Activated CD8-positive, alpha-beta memory T cell treated with anti-CD3 and anti-CD28 coated beads, Interleukin-2, amount 50 U/mL, for 1 hour (primary cell): ENCODE results near the gene SIRT7.
"Not testable (repeated sequence)": the region's sequence is repeated elsewhere in the genome, so short reads cannot be mapped to it uniquely, and the experiment has no call there.

Source experiments
- DNase-seq: peaks from one replicate; pipeline ENCODE4 v3.0.0-alpha.2; 2020; ENCODE audit errors: extremely low read depth

SIRT7 gene

DNA sequence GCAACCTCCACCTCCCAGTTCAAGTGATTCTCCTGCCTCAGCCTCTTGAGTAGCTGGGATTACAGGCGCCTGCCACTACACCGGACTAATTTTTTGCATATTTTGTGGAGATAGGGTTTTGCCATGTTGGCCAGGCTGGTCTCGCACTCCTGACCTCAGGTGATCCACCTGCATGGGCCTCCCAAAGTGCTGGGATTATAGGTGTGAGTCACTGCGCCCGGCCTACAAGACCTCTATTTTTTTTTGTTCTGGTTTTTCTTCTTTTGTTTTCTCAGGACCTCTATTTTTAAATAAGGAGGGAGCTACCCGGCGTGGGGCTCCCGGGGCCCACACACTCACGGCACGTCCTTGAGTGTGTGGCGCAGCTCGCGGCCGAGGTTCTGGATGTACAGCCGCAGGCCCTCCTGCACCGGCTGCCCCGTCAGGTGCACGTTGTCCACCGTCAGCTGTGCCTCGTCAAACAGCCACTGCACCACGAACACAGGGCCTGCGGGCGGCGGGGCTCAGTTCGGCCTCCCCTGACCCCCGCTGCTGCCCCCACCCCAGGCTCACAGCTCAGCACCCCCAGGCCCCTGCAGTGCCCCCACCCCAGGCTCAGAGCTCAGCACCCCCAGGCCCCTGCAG lies 37.2 kb upstream of the SIRT7 start:
- DNase-seq, result no peak

DNA sequence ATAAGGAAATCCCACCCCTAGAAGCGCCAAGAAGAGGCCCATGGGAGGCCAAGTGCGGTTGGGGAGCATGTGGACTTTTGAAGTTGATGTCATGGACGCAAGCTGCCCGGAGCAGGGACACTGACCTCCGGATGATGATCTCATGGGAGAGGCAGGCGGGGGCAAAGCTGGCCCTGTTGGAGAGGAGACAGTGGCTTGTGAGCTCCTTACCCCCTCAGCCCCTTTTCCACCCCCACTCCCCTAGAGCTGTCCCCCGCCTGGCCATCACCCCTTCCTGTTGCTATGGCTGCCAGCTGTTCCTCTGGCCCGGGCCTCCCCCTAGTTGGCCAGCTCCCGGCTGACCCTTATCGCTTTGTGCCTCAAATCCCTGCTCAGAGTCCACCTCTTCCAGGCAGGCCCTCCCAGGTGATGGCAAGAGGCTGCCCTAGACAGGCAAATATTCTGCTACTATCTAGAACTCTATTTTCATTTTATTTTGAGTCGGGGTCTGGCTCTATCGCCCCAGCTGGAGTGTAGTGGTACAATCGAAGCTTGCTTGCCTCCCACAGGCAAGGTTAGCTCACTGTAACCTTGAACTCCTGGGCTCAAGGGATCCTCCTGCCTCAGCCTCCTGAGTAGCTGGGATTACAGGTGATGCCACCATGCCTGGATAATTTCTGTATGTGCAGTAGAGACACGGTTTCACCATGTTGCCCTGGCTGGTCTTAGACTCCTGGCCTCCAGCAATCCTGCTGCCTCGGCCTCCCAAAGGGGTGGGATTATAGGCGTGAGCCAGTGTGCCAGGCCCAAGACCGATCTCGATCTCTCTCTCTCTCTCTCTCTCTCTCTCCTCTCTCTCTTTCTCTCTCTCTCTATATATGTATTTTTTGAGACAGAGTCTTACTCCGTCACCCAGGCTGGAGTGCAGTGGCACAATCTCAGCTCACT lies 36.4 kb upstream of the SIRT7 start:
- no peak for DNase-seq

DNA sequence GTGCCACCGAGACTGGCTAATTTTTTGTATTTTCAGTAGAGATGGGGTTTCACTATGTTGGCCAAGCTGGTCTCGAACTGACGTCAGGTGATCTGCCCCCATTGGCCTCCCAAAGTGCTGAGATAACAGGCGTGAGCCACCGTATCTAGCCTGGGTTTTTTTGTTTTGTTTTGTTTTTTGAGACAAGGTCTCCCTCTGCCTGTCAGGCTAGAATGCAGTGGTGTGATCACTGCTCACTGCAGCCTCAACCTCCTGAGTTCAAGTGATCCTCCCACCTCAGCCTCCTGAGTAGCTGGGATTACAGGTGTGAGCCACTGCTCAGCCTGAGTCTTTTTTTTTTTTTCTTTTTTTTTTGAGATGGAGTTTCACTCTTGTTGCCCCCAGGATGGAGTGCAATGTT lies 35.5 kb upstream of the SIRT7 start:
- DNase-seq, result not testable (repeated sequence)

DNA sequence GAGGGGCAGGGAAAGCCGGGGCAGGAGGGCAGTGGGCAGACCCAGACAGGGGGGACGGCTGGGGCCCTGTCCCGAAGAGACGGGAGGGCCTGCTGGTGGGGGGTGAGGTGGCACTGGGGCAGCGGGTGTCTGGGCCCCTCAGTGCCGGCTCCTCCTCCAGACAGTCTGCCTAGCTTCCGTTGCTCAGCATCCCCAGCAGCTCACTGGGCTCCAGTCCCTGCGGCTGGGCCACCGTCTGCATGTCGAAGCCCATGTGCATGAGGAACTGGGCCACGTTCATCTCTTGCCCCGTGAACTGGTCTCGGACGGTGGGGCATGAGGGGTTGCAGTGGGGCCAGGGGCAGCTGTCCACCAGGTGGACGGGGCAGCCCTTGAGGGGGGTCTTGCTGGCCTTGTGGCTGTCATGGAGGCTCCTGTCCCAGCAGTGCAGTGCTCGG lies 34.8 kb upstream of the SIRT7 start:
- DNase-seq, result no peak

DNA sequence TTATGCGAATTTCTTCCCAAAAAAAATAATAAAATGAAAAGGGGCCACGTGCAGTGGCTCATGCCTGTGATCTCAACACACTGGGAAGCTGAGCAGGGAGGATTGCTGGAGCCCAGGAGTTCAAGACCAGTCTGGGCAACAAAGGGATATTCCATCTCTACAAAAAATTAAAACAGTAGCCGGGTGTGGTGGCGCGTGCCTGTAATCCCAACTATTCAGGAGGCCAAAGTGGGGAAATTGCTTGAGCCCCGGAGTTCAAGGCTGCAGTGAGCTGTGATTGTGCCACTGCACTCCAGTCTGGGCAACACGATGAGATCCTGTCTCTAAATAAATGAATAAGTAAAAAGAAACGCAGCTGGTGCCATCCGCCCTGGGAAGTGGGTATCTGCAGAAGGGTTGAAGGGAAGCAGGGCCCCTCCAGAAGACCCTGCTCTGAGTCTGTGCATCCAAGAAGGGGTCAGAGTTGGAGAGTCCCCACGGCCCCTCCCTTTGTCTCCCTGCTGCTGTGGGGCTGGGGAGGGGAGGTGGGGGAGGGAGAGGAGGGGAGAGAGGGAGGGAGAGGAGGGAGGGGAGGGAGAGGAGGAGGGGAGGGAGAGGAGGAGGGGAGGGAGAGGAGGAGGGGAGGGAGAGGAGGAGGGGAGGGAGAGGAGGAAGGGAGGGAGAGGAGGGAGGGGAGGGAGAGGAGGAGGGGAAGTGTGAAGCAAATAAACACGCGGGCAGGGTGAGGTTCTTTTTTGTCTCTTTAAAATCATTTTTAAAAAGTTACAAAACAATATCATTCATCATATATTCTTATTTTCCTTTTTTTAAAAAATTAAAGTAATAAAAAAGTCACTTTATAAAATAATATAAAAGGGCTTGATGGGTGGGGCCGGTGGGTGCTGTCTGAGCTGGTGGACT lies 34.1 kb upstream of the SIRT7 start:
- DNase-seq, result no peak

DNA sequence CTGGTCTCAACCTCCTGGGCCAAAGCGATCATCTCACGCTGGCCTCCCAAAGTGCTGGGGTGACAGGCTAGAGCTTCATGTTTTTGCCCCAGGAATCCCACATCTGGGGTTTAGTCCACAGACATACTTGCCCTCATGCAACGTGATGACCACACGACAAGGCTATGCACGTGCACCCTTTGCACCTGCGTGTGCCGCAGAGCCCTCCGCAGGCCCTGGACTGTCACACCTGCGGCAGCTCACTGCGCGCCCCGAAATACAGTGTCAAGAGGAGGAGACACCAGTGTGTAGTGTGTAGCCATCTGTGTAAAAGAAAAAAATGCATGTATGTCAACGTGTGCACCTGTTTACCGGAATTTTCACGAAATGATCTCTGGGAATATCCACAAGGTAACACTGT lies 32.5 kb upstream of the SIRT7 start:
- DNase-seq, result no peak

DNA sequence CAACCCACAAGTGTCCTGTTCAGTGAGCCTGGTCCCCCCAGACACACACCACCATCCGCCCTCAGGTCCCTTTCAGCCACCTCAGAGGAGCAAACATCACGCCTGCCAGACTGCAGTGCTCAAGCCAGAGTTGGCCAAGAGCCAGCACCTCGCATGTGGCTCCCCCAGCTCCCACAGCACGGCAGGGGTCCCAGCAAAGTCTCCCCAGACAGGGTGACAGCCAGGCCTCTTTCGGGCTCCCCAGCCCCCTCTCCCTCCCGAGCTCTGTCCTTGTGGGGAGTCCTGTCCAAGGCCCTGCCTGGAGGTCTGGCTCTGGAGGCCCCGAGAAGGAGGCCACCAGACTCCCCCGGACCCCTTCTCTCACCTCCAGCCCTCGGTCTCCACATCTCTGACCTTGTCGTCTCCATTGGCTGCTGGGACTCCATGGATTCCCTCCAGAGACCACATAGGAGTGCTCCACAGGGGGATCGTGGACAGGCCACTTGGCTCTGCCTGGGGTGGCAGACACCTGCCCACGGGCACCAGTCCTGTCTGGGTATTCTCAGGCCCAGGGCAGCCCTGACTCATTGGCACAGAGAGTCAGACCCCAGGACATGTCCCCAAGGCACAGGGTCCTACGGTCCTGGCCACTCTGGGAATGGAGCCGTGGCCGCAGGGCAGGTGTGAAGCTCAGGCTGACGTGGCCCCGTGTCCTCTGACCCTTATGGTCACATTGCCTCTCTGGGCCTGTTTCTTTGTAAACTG lies 30.8 kb upstream of the SIRT7 start:
- no peak for DNase-seq

DNA sequence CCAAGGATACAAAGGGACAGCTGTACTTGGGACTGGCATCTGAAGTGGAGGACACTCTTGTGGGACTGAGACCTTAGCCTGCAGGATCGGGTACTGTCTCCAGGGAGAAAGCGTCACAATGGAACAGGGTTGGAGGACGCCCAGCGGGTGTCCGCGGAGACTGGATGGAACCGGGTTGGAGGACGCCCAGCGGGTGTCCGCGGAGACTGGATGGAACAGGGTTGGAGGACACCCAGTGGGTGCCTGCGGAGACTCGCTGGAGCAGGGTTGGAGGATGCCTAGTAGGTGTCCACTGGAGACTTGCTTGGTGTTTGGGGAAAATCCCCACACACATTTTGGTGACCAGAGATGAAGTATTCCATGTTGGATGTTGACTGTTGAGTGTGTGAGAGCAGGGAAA lies 29.2 kb upstream of the SIRT7 start, which contains the start of gene MYADML2:
TSS of gene MYADML2 (minus strand) at position 45 of the 400 bp plus-strand sequence. CDS start 5,492 bp downstream, outside the sequence.
- no peak for DNase-seq

DNA sequence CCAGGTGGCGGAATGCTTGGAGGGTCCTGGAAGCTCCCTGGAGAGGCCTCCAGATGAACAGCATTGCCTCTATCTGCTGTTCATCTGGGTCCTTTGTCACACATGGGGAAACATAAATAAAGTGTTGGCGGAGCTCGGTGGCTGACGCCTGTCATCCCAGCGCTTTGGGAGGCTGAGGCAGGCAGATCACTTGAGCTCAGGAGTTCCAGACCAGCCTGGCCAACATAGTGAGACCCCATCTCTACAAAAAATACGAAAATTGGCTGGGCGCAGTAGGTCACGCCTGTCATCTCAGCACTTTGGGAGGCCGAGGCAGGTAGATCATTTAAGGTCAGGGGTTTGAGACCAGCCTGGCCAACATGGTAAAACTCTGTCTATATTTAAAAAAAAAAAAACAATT lies 26.9 kb upstream of the SIRT7 start:
- no peak for DNase-seq

DNA sequence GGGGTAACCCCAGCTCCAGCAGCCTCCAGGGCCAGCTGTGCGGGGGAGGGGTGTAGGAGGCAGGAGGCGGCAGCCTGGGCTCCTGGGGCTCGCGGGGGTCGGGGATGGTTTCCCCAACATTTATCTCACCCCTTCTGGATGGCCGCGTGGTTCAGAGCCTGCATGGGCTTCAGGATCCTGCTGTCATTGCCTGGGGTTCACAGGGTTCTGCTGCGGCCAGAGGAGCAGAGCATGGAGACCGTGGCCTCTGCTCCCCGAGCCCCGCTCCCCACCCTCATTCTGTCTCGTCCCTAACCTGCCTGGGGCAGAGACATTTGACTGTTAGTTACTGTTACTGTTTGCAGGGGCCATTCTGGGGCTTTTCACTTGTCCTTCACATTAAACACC lies 24.2 kb upstream of the SIRT7 start:
- no peak for DNase-seq

DNA sequence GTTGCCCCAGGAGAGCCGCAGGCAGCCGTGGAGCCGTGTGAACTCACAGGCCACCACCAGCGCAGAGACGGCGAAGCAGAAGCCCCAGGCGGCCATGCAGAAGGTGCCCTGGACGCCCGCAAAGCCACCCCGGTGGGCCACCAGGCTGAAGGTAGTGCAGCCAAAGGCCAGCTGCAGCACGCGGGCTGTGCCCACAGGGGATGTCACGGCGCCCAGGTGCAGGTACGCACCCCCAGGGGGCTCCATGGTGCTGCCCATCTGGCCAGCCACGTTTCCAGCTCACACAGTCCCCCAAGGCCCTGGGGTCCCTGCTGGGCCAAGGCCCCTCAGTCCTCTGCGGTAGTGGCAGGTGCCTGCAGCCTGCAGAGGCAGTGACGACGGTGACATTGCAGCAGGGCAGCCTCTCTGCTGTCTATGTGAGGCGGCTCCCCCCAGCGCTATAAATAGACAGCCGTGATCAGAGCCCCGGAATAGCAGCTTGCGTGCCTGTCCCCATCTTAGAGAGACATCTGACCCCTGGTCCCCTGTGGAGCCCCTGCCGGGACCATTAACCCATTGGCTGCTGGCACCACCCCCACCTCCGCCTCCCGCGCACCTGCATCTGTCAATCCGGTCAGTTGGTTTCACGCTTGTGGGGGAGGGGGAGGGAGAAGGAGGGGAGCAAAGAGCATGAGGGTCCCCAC lies 23.6 kb upstream of the SIRT7 start:
- no peak for DNase-seq

DNA sequence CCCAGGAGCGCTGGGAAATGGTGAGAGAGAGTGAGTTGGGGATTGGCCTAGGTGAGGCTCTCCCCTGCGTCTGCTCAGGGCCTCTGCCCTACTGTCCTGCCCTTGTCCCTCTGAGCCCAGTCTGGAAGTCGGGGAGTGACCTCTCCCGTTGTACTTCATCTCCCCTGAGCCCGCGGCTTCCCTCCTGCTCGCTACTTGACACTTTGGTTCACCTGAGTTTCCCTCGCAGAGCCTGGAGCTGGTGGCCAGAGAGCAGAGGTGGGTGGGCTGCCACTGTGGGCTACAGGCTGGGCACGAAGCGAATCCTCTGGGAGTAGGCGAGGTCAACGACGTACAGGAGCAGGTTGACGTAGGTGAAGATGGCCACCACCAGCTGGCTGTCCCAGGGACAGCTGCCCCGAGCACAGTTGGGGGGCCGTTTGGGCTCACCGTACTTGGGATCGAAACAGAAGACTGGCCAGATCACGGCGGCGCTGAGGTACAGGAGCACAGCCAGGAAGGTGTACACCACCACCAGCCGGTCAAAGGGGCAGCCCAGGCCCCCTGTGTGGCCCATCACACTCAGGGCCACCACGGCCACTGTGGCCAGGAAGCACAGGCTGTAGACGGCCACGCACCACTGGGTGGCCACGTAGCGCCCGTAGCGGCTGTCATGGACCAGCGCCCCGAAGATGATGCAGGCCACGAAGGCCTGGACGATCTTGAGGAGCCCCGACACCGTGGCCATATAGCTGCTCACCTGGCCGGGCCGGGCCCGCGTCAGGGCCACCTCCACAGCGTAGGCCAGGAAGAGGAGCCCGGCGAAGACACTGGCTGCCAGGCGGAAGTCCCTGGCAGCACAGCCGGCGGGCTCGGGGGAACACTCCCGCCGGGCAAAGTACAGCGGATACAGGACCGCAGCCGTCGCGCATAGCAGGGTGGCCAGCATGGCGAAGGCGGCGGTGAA lies 22.8 kb upstream of the SIRT7 start:
- no peak for DNase-seq

DNA sequence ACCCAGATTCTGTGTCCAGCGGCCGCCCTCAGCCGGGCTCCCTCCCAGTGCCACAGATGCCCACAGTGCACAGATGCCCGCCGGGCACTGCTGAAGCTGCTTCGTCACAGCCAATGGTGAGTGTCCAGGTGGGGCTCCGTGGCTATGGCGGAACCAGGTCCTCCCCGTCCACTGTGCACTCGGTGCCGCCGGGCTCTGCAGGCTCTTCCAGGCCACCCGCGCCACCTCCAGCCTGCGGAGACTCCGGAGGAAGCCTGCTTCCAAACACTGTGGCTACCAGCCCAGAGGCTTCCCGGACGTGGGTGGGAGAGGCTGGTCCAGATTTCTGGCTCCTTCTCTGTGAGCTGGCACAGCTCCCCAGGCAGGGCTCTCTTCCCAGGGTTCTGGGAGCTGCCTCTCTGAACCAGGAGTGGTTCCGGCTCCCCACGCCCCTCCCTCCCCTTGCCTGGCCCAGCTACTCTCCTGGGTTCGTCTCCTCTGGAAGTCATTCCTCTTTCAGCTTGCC lies 22.0 kb upstream of the SIRT7 start:
- DNase-seq, result no peak

DNA sequence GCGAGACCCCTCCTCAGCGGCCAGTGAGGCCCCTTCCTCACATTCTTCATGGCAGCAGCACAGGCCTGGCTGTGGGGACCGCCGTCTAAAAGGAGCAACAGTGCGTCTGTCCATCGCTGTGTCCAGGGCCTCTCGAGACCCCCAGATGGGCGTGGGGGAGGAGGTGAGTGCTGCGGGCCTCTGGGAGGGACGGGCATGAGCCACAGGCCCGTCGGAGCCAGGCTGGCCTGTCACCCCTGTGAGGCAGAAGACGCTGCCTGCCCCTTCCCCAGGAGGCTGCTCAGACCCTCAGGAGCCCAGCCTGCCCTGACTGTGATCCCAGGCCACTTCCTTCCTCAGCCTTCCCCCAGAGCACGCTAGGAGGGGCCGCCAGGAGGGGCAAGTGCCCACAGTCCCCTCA lies 21.2 kb upstream of the SIRT7 start:
- DNase-seq, result no peak

DNA sequence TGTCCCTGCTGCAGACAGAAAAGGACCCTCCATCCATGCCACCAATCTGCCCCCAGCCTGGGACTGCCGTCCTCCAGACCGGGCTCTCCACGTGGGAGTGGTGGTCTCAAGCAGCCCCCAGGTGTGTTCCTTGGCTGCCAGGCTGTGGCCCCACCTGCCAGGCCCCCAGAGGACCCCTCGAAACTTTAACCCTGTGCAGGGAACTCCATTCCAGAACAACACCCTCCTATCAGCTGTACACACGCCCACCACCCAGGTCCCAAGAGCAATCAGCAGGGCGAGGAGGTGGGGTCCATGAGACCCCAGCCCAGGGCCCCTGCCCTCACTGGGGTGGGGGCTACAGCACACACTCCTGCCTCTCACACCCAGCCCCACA lies 17.7 kb upstream of the SIRT7 start:
- DNase-seq, result no peak

DNA sequence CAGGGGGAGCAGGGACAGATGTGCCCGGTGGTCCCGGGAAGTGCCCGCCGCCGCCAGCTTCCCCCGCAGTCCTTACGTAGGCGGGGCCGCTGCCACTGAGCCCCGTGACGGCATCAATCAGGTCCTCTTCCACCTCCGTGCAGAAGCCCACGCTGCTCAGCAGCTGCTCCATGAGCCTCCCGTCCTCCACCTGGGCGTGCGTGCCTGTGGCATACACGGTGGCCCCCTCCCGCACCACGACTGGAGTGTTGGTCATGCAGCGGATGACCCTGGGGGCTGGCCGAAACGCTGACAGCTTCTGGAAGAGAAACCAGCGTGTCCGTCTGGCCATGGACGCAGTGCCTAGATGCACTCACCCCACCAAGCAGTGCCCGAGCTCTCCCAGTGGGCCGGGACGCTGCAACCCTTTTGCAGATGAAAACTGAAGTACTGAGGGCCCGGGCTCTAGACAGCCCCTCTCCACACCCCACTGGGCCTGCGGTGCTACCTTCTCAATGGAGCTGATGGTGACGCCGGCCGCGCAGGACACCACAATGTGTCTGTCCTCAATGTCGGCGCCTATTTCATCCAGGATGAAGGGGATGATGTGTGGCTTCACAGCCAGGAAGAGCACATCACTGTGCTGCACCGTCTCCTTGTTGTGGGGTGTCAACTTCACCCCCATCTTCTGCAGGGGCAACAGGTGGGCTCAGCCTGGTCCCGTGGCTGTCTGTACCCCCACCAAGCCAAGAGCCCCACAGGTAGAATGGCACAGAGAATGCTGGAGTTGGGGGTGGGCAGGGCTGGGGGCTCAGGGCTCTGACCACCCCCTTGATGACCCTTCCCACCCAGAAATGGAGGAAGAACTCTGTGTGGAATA lies 17.1 kb upstream of the SIRT7 start:
- DNase-seq, result no peak

DNA sequence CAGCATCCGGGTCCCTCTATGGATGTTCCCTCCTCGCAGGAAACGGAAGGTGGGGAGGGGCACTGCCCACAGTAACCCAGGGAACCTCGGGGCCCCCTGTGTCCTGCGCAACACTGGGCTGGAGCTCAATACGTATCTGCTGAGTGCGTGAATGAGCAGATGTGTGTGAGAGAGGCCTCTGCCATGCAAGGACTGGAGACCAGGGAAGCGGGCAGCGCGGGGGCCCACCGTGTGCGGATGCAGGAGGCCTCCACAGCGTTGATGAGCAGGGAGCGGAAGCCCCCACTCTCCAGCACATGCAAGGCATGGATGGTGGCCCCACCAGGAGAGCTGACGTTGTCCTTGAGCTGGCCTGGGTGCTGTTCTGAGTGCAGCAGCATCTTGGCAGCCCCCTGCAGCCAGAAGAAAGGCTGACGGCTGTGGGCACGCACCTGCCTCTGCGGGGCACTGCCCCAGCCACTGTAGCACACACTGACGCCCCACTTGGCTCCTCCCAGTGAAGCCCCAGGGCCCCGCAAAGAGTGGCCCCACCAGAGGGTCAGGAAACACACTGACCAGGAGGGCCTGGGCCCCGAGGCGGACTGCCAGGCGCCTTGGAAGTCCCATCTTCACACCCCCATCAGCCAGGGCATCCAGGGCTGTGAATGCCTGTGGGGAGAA lies 16.3 kb upstream of the SIRT7 start:
- DNase-seq, result no peak

DNA sequence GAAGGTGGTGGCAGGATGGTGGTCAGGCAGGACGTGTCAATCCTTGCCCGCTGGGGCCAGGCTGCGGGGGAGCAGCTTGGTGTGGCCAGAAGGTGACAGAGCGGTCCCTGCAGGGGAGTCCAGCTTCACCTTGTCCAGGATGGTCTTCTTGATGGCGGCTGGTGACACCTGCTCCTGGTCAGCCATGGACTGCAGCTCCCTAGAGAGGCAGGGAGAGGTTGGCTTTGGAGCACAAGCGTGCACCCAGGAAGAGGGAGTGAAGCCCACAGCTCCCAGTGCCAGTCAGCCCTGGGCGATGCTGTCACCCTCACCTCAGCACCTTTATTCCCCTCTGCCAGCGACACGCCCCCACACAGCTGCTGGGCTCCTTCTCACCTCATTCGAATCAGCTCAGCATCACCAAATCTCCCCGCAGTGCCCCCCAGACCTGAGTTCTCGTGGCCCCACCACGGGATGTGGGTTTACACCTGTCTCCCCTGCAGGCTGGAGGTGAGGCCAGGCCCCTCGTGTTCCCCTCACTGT lies 15.3 kb upstream of the SIRT7 start:
- no peak for DNase-seq
